Vagina (tissue), 2 donors: ENCODE data around the gene CCDC201. TPM values are rescaled to one million over a fixed set of nuclear protein-coding genes. Genes with fewer than 3 reads are reported as not detected.

ENCODE experiments used
- DNase-seq, 2 donors: peaks; one replicate each; pipeline ENCODE4 v3.0.0-alpha.2; 2017; ENCODE audit errors: extremely low spot score in 2 of 2
- H3K27ac ChIP-seq: fragments of 200-600 bp; sonication (generic); one replicate; pipeline ENCODE4 v1.5.1; 2019
- H3K27me3 ChIP-seq: fragments of 200-600 bp; sonication (generic); one replicate; pipeline ENCODE4 v1.5.1; 2019
- H3K36me3 ChIP-seq, 2 donors: fragments of 200-600 bp; sonication (generic); one replicate each; pipeline ENCODE4 v1.5.1; 2017 to 2019
- H3K4me1 ChIP-seq: fragments of 200-600 bp; sonication (generic); one replicate; pipeline ENCODE4 v1.5.1; 2019
- H3K4me3 ChIP-seq, 2 donors: fragments of 200-600 bp; sonication (generic); 1 replicate in 1 of 2; 2 replicates in 1 of 2; pipeline ENCODE4 v1.5.1; 2016 to 2019
- H3K9me3 ChIP-seq: fragments of 200-600 bp; sonication (generic); one replicate; pipeline ENCODE4 v1.5.1; 2019
- CTCF ChIP-seq, 3 experiments: fragments of 450-650 bp in 2 of 3; fragments of 200-600 bp in 1 of 3; sonication (generic) in 1 of 3; IDR thresholded peaks; one replicate each; pipeline ENCODE4 v1.5.1; 2017 to 2019; ENCODE audit warnings: antibody characterized with exemption in 3 of 3, mild to moderate bottlenecking in 2 of 3, moderate library complexity in 2 of 3
- POLR2A ChIP-seq, 2 donors: fragments of 450-650 bp; IDR thresholded peaks; one replicate each; pipeline ENCODE4 v1.6.1; 2017; ENCODE audit warnings: antibody characterized with exemption in 2 of 2, mild to moderate bottlenecking in 2 of 2, moderate library complexity in 2 of 2
- POLR2AphosphoS5 ChIP-seq, 2 donors: sonication (generic); formaldehyde crosslinking; IDR thresholded peaks; one replicate each; pipeline ENCODE4 v1.9.0; 2017; ENCODE audit warnings: antibody characterized with exemption in 2 of 2, mild to moderate bottlenecking in 2 of 2, low read depth in 1 of 2; ENCODE audit not compliant: insufficient read depth in 1 of 2
- intact Hi-C: fragments of 100-400 bp; cut with DNase I; formaldehyde crosslinking; loops from one replicate; pipeline ENCODE4 v1.15.1; 2023
- total RNA-seq: library from RNA; depleted of rRNA; stranded (reverse); fragments of >200 nt; gene quantifications from one replicate; pipeline ENCODE4 v1.2.3, GENCODE V29; 2016

The CCDC201 gene
- not detected for total RNA-seq

DNA sequence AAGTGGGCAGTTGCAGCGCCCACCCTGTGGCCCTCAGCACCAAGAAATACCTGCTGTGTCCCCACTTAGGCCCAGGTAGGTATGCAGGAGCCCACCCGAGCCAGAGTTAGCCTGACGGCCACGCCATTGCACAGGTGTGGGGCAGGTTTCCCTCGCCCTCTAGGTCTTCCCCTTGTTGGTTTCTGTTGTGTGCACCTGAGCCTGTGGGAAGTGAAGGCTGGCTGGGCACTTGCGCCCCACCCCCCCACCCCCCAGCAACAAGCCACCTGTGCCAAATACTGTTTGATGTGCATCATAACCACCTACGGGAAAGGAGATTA, at the start of gene CCDC201:
Gene CCDC201 (minus strand): TSS at position 48 of the 320 bp plus-strand sequence. CDS start 75 bp downstream, outside the sequence.
- DNase-seq: peak in 1 of 2 donors; percentile 42

DNA sequence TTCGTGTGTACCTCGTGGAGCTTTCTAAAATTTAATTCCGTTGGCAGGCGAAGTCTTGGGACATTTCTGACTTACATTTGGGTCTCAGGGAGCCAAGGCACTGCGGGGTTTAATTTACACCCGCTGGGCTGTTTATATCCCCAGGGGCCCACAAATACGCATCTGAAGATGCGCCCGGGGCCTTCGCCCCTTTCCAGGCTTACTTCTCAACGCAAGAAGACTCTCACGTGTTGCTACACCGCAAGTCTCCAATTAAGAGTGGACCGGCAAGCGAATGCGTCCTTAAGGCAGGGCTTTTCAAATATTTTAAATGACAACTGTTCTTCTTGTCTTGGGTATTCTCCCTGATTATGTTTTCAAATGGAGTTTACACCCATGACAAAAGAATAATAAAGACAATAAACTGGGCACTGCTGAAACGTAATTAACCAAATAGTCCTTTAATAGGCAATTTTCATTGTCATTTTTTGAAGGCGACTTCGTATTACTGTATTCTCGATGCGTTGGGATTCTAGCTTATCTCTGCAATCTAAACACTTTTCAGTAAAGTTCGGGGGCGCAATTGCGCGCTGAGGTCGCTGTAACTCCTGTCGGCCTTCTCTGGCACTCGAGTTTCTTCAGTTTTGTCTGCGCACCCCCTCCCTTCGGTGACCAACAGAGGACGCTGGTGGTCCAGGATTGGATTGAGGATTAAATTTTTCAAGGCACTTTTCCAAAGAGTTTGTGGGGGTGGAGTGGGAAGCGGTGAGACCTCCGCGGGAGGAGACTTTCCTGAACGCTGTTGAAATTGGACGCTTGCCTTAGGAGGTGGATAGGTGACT, 49.0 kb upstream of the CCDC201 start:
- intact Hi-C loops: loop anchor here (5.0 kb wide), 2 partner anchors 430 to 1165 kb away; no protein-coding TSS in a partner anchor
- peak overlapping the region; percentile 71 for H3K27ac ChIP-seq
- no peaks in the 10 kb centered on the region for H3K36me3 ChIP-seq
- no peaks in the 10 kb centered on the region for H3K9me3 ChIP-seq
- DNase-seq: no peak
- peaks cover 51% of the 10 kb centered on the region for H3K4me1 ChIP-seq
- H3K27me3 ChIP-seq: no peaks in the 10 kb centered on the region
- TF ChIP-seq CTCF (IDR thresholded peaks at IDR 0.05) (peak; percentile 12 to 88 (median 72)), POLR2A (IDR thresholded peaks at IDR 0.05) (no peak), POLR2AphosphoS5 (IDR thresholded peaks at IDR 0.05; ENCODE audit: insufficient read depth in 1 of 2, low read depth in 1 of 2) (no peak)
- H3K4me3 ChIP-seq: peak overlapping the region; percentile 53 to 85

More for the DNA sequence above, at the start of gene CCDC201:
- no peak within 1 kb of the TSS for H3K4me3 ChIP-seq
- H3K27ac ChIP-seq: no peak within 1 kb of the TSS
- no peaks in the 10 kb centered on the region for H3K9me3 ChIP-seq
- TF ChIP-seq POLR2A (IDR thresholded peaks at IDR 0.05) (no peak), POLR2AphosphoS5 (IDR thresholded peaks at IDR 0.05; ENCODE audit: insufficient read depth in 1 of 2, low read depth in 1 of 2) (no peak), CTCF (IDR thresholded peaks at IDR 0.05) (no peak)
- no peaks in the 10 kb centered on the region for H3K36me3 ChIP-seq
- no peaks in the 10 kb centered on the region for H3K4me1 ChIP-seq
- intact Hi-C loops: no loop called here
- H3K27me3 ChIP-seq: no peaks in the 10 kb centered on the region

DNA sequence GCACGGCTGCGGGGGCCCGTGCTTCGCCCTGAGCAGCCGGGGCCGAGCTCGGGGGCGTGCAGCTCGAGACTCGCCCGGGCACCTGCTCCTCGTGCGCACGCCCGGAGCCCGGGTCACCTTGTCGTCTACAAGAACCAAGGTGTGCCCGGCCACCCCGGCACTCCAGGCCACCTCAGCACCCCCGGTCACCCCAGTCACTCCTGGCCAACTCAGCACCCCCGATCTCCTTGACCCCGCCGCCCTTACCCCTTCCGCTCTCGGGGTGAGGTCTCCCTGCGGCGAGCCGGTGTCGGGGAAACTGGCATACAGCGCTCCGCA, 48.5 kb upstream of the CCDC201 start:
- intact Hi-C loops: loop anchor here (5.0 kb wide), 2 partner anchors 431 to 1166 kb away; no protein-coding TSS in a partner anchor
- DNase-seq: no peak
- Histone ChIP-seq H3K4me3 (peak overlapping the region; percentile 53 to 85), H3K9me3 (no peaks in the 10 kb centered on the region), H3K27ac (peak overlapping the region; percentile 71), H3K4me1 (peaks cover 55% of the 10 kb centered on the region), H3K36me3 (no peaks in the 10 kb centered on the region), H3K27me3 (no peaks in the 10 kb centered on the region)
- no peak for TF ChIP-seq POLR2A (IDR thresholded peaks at IDR 0.05)
- TF ChIP-seq CTCF (IDR thresholded peaks at IDR 0.05): no peak
- no peak for TF ChIP-seq POLR2AphosphoS5 (IDR thresholded peaks at IDR 0.05; ENCODE audit: insufficient read depth in 1 of 2, low read depth in 1 of 2)

DNA sequence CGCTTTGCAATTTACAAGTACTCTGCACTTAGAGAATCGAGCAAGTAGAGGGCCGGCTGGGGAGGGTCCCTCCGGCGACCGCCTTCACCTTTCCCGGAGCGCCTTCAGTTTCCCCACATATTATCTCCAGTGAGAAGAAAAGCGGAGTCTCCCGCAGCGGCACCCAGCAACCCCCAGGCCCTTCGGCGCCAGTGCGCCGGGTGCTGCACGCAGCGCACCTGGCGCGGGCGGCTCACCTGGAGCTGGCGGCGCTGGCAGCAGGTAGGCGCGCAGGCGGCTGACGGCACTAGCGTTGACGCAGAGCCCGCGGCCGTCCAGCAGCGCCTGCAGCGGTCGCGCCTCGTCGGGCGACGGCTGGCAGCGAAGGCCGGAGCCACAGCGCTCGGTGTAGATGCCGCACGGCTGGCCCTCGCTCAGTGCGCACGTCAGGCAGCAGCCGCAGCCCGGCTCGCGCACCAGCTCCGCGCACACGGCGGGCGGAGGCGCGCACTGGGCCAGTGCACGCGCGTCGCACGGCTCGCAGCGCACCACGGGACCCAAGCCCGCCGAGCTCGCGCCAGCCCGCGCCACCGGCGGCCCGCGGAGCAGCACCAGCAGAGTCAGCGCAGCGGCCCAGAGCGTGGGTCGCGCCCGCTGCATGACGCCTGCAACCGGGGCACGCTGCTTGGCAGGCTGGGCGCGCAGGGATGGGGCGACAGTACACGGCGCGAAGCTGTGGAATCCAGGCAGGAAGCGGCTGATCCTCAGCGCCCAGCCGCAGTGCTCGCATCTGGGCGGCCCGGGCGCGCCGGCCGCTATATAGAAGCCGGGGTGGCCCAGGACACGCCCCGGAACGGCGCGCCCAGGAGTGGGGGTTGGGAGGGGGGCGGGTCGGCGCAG, 47.9 kb upstream of the CCDC201 start, which contains the start of gene IGFBP3:
Gene IGFBP3 (minus strand): TSS at position 771 of the 879 bp plus-strand sequence. CDS start 132 bp downstream, at position 639.
- intact Hi-C loops: loop anchor here (5.0 kb wide), 2 partner anchors 432 to 1167 kb away; no protein-coding TSS in a partner anchor

More for the DNA sequence above, 47.9 kb upstream of the CCDC201 start, which contains the start of gene IGFBP3:
- no peaks in the 10 kb centered on the region for H3K9me3 ChIP-seq
- no peaks in the 10 kb centered on the region for H3K27me3 ChIP-seq
- H3K4me3 ChIP-seq: peak within 1 kb of the TSS; percentile 53 to 85
- TF ChIP-seq POLR2A (IDR thresholded peaks at IDR 0.05): no peak
- no peak for TF ChIP-seq POLR2AphosphoS5 (IDR thresholded peaks at IDR 0.05; ENCODE audit: insufficient read depth in 1 of 2, low read depth in 1 of 2)
- no peak for TF ChIP-seq CTCF (IDR thresholded peaks at IDR 0.05)
- H3K4me1 ChIP-seq: peaks cover 61% of the 10 kb centered on the region
- H3K36me3 ChIP-seq: peaks cover 0 to 6% of the 10 kb centered on the region in 2 donors
- no peak for DNase-seq
- H3K27ac ChIP-seq: peak within 1 kb of the TSS; percentile 71
